HCT116 (cell line): ENCODE measurements around the gene POU2AF2. TPM values are rescaled to one million over a fixed set of nuclear protein-coding genes. Genes with fewer than 3 reads are reported as not detected.

Source experiments
- ATAC-seq: fragments of 200-7000 bp; cut with Tn5 transposase; 2 replicates; pipeline ENCODE4 v1.9.1; 2020; ENCODE audit warnings: mild to moderate bottlenecking, moderate library complexity
- BruUV-seq: library from RNA; stranded (reverse); fragments of 400-500 nt; replicated peaks from 2 replicates; lab custom pipeline; 2021; lab: Mats Ljungman, UMichigan
- CTCF ChIA-PET: fragments of 300-600 bp; sonication (Branson Sonifier 250); formaldehyde crosslinking; loops from one replicate; lab custom pipeline; 2021; ENCODE audit warnings: antibody characterized with exemption; lab: Charles Lee
- POLR2A ChIA-PET: fragments of 300-600, 350-600 bp; sonication (Branson Sonifier 250); formaldehyde crosslinking; loops from one replicate; lab custom pipeline; 2021; ENCODE audit warnings: antibody characterized with exemption; lab: Charles Lee
- RAD21 ChIA-PET, 2 experiments: fragments of 300-600 bp; sonication (Branson Sonifier 250); formaldehyde crosslinking; loops; one replicate each; lab custom pipeline; 2023; ENCODE audit warnings: low total read pairs in 2 of 2; ENCODE audit not compliant: uncharacterized antibody in 2 of 2, unreplicated experiment in 2 of 2, low non-redundant PET in 1 of 2; lab: Charles Lee
- DNase-seq: peaks from one replicate; pipeline ENCODE4 v3.0.0-alpha.2; 2010; ENCODE audit warnings: low read depth, low spot score
- H2AFZ ChIP-seq: fragments of 200-600 bp; shearing (Covaris generic), sonication (generic); 2 replicates; pipeline ENCODE4 v1.6.1; 2017; ENCODE audit warnings: low read depth, mixed run types, mixed read lengths, antibody characterized with exemption, low read length; ENCODE audit not compliant: poor library complexity, severe bottlenecking
- H3K27ac ChIP-seq: 2 replicates; pipeline ENCODE4 v1.5.1; 2012; ENCODE audit warnings: low read depth, low read length
- H3K27me3 ChIP-seq: fragments of 200-600 bp; sonication (generic); 2 replicates; pipeline ENCODE4 v1.6.1; 2016; ENCODE audit warnings: mixed run types, low read length, mixed read lengths; ENCODE audit not compliant: insufficient read depth
- H3K36me3 ChIP-seq, 2 experiments: fragments of 200-500 bp in 1 of 2; fragments of 200-600 bp in 1 of 2; sonication (Bioruptor generic) in 1 of 2; sonication (generic) in 1 of 2; 2 replicates each; pipeline versions ENCODE4 v1.5.1 to v1.6.1; 2014 to 2016; ENCODE audit warnings: low read length in 2 of 2, inconsistent platforms in 1 of 2, mixed read lengths in 1 of 2, mixed run types in 1 of 2; ENCODE audit not compliant: insufficient read depth in 2 of 2, control insufficient read depth in 1 of 2
- H3K4me1 ChIP-seq, 2 experiments: fragments of 200-600 bp in 1 of 2; sonication (generic) in 1 of 2; 2 replicates each; pipeline versions ENCODE4 v1.5.1 to v1.6.1; 2012 to 2017; ENCODE audit warnings: low read length in 2 of 2, inconsistent platforms in 1 of 2, mild to moderate bottlenecking in 1 of 2, mixed read lengths in 1 of 2, mixed run types in 1 of 2, moderate library complexity in 1 of 2; ENCODE audit not compliant: insufficient read depth in 2 of 2, control insufficient read depth in 1 of 2
- H3K4me2 ChIP-seq: fragments of 200-600 bp; sonication (generic); 2 replicates; pipeline ENCODE4 v1.6.1; 2017; ENCODE audit warnings: mixed run types, low read length, mixed read lengths
- H3K4me3 ChIP-seq, 2 experiments: fragments of 200-600 bp in 1 of 2; sonication (generic) in 1 of 2; replicated peaks in 1 of 2; 2 replicates each; pipeline ENCODE4 v1.5.1; 2011 to 2016; ENCODE audit warnings: low read length in 2 of 2, control low read depth in 1 of 2, low read depth in 1 of 2, mild to moderate bottlenecking in 1 of 2, mixed read lengths in 1 of 2, mixed run types in 1 of 2
- H3K79me2 ChIP-seq: fragments of 200-600 bp; sonication (generic); 2 replicates; pipeline ENCODE4 v1.6.1; 2017; ENCODE audit warnings: mild to moderate bottlenecking, mixed run types, low read length, moderate library complexity, mixed read lengths; ENCODE audit not compliant: insufficient read depth
- H3K9ac ChIP-seq: fragments of 200-600 bp; sonication (generic); 2 replicates; pipeline ENCODE4 v1.6.1; 2016; ENCODE audit warnings: low read length, mixed read lengths
- H3K9me2 ChIP-seq: fragments of 200-600 bp; sonication (generic), shearing (Covaris generic); 2 replicates; pipeline ENCODE4 v1.6.1; 2017; ENCODE audit warnings: mixed run types, mild to moderate bottlenecking, moderate library complexity; ENCODE audit not compliant: insufficient read depth
- H3K9me3 ChIP-seq, 2 experiments: fragments of 200-500 bp in 1 of 2; fragments of 200-600 bp in 1 of 2; sonication (Bioruptor generic) in 1 of 2; sonication (generic) in 1 of 2; 2 replicates each; pipeline ENCODE4 v1.6.1; 2014 to 2017; ENCODE audit warnings: low read length in 2 of 2, mixed read lengths in 2 of 2, inconsistent platforms in 1 of 2, low read depth in 1 of 2, mild to moderate bottlenecking in 1 of 2, mixed run types in 1 of 2, moderate library complexity in 1 of 2; ENCODE audit not compliant: control insufficient read depth in 1 of 2, insufficient read depth in 1 of 2
- H4K20me1 ChIP-seq: fragments of 200-600 bp; sonication (generic), shearing (Covaris generic); 2 replicates; pipeline ENCODE4 v1.6.1; 2017; ENCODE audit warnings: mixed run types, mild to moderate bottlenecking, moderate library complexity; ENCODE audit not compliant: insufficient read depth
- CEBPB ChIP-seq: IDR thresholded peaks from 2 replicates; pipeline ENCODE4 v1.6.1; 2012; ENCODE audit warnings: low read depth
- ELF1 ChIP-seq: IDR thresholded peaks from 2 replicates; pipeline ENCODE4 v1.6.1; 2012; ENCODE audit warnings: low read depth, borderline replicate concordance
- EZH2phosphoT487 ChIP-seq: fragments of 200-600 bp; IDR thresholded peaks from 2 replicates; pipeline ENCODE4 v1.6.1; 2018; ENCODE audit warnings: antibody characterized with exemption, borderline replicate concordance
- FOSL1 ChIP-seq: IDR thresholded peaks from 2 replicates; pipeline ENCODE4 v1.6.1; 2012; ENCODE audit warnings: low read depth
- JUND ChIP-seq: IDR thresholded peaks from 2 replicates; pipeline ENCODE4 v1.6.1; 2012
- MAX ChIP-seq: IDR thresholded peaks from 2 replicates; pipeline ENCODE4 v1.6.1; 2012
- POLR2A ChIP-seq: IDR thresholded peaks from 2 replicates; pipeline ENCODE4 v1.7.0; 2011; ENCODE audit warnings: borderline replicate concordance; ENCODE audit not compliant: insufficient read depth, insufficient read length; ENCODE audit errors: extremely low read depth
- POLR2AphosphoS5 ChIP-seq: IDR thresholded peaks from 2 replicates; pipeline ENCODE4 v1.6.1; 2011; ENCODE audit warnings: mild to moderate bottlenecking, low read depth, low read length, moderate library complexity
- RAD21 ChIP-seq: IDR thresholded peaks from 2 replicates; pipeline ENCODE4 v1.6.1; 2012; ENCODE audit warnings: low read depth, mild to moderate bottlenecking
- REST ChIP-seq: IDR thresholded peaks from 2 replicates; pipeline ENCODE4 v1.6.1; 2012; ENCODE audit warnings: low read depth
- SIN3A ChIP-seq: IDR thresholded peaks from 2 replicates; pipeline ENCODE4 v1.6.1; 2012; ENCODE audit warnings: low read depth
- SP1 ChIP-seq: IDR thresholded peaks from 2 replicates; pipeline ENCODE4 v1.6.1; 2012; ENCODE audit warnings: low read depth
- TCF7L2 ChIP-seq: IDR thresholded peaks from 2 replicates; pipeline ENCODE4 v1.7.0; 2011; ENCODE audit warnings: borderline replicate concordance, inconsistent platforms; ENCODE audit not compliant: insufficient read depth, insufficient read length; ENCODE audit errors: extremely low read depth
- YY1 ChIP-seq: IDR thresholded peaks from 2 replicates; pipeline ENCODE4 v1.6.1; 2011; ENCODE audit warnings: low read length, low read depth, moderate library complexity, mild to moderate bottlenecking; ENCODE audit not compliant: insufficient replicate concordance; ENCODE audit errors: extremely low read depth
- ZFX ChIP-seq: fragments of 450-650 bp; IDR thresholded peaks from 2 replicates; pipeline ENCODE4 v1.6.1; 2017
- intact Hi-C: fragments of 100-400 bp; cut with micrococcal nuclease; formaldehyde crosslinking; loops from 2 replicates; pipeline ENCODE4 v1.10.0; 2022
- total RNA-seq: library from RNA; stranded (reverse); gene quantifications from one replicate; pipeline ENCODE4 v1.2.1, GENCODE V29; 2021; ENCODE audit not compliant: unreplicated experiment

The POU2AF2 gene
- total RNA-seq, 1 experiment from 2014 or later, result not detected

GRCh38 chr11:111231836-111232235 lies 13.7 kb upstream of the POU2AF2 start:
- no peaks in the 10 kb centered on the region for H3K9me2 ChIP-seq
- H3K9ac ChIP-seq, result no peak overlapping the region
- no TSS peak for BruUV-seq
- ChIA-PET CTCF (interaction anchor here (2.2 kb wide), 1 partner anchor 769 kb away, joined by 7 read pairs; no protein-coding TSS in a partner anchor), RAD21 (interaction anchor here in 1 of 2 experiments (0.6 kb wide), 1 partner anchor 157 kb away, joined by 3 read pairs; no protein-coding TSS in a partner anchor)
- no peaks in the 10 kb centered on the region for H4K20me1 ChIP-seq
- no peaks in the 10 kb centered on the region for H3K9me3 ChIP-seq
- TF ChIP-seq EZH2phosphoT487 (no peak), SP1 (no peak), RAD21 (no peak), POLR2A (no peak), ELF1 (no peak), TCF7L2 (no peak)
- TF ChIP-seq, all 23 proteins: peak for 0
- Histone ChIP-seq H3K36me3 (no peaks in the 10 kb centered on the region), H3K27me3 (peaks cover 9% of the 10 kb centered on the region), H3K27ac (no peak overlapping the region), H3K4me3 (no peak overlapping the region), H3K79me2 (no peaks in the 10 kb centered on the region), H3K4me2 (no peak overlapping the region), H2AFZ (no peak overlapping the region), H3K4me1 (peaks cover 0 to 3% of the 10 kb centered on the region in 2 experiments; a peak in 1 of 4 replicates)
- intact Hi-C loops, result loop anchor here (10.0 kb wide), 1 partner anchor 1027 kb away; no protein-coding TSS in a partner anchor
- DNase-seq, result no peak
- no peak for ATAC-seq
- POLR2A ChIA-PET, result no interaction called here

- no peak overlapping the region for H3K4me3 ChIP-seq
- H3K4me2 ChIP-seq, result no peak overlapping the region
- no peak overlapping the region for H3K9ac ChIP-seq
- ChIA-PET POLR2A (no interaction called here), CTCF (no interaction called here), RAD21 (no interaction called here)
- no peak overlapping the region for H2AFZ ChIP-seq
- intact Hi-C loops, result loop anchor here (10.0 kb wide), 1 partner anchor 1032 kb away; no protein-coding TSS in a partner anchor
- no peaks in the 10 kb centered on the region for H4K20me1 ChIP-seq
- no peaks in the 10 kb centered on the region for H3K79me2 ChIP-seq
- BruUV-seq, result no TSS peak
- no peaks in the 10 kb centered on the region for H3K36me3 ChIP-seq
- no peaks in the 10 kb centered on the region for H3K9me2 ChIP-seq
- H3K27me3 ChIP-seq, result peaks cover 35% of the 10 kb centered on the region
- no peaks in the 10 kb centered on the region for H3K4me1 ChIP-seq
- DNase-seq, result no peak
- no peak for ATAC-seq
- H3K9me3 ChIP-seq, result no peaks in the 10 kb centered on the region
- H3K27ac ChIP-seq, result no peak overlapping the region
- no peak for TF ChIP-seq SP1
- TF ChIP-seq ZFX, result no peak
- no peak for TF ChIP-seq POLR2AphosphoS5
- no peak for TF ChIP-seq REST
- no peak for TF ChIP-seq SIN3A
- no peak for TF ChIP-seq POLR2A
- TF ChIP-seq JUND, result no peak
- no peak for TF ChIP-seq MAX
- TF ChIP-seq YY1, result no peak
- no peak for TF ChIP-seq RAD21
- TF ChIP-seq CEBPB, result no peak
- TF ChIP-seq FOSL1, result no peak
Measured at GRCh38 chr11:111236383-111236782, 9.1 kb upstream of the POU2AF2 start.
